Neural cell (in vitro differentiated cells): Measurements from ENCODE around the gene CHRNA9. TPM values are rescaled to one million over a fixed set of nuclear protein-coding genes. Genes with fewer than 3 reads are reported as not detected.

Experiments used
- H2AFZ ChIP-seq: fragments of 200-600, 300-800 bp; sonication (generic), shearing (Covaris generic); 2 replicates; pipeline ENCODE4 v1.6.0; 2014; ENCODE audit warnings: low read depth, mild to moderate bottlenecking, antibody characterized with exemption, low read length, moderate library complexity
- H3F3A ChIP-seq: fragments of 200-600 bp; shearing (Covaris generic); 2 replicates; pipeline ENCODE4 v1.6.1; 2016; ENCODE audit warnings: mild to moderate bottlenecking, moderate library complexity, mixed read lengths, antibody characterized with exemption, low read length; ENCODE audit not compliant: insufficient read depth, poor library complexity, severe bottlenecking
- H3K27ac ChIP-seq: fragments of 200-600, 300-800 bp; sonication (generic), shearing (Covaris generic); 2 replicates; pipeline ENCODE4 v1.5.1; 2014; ENCODE audit warnings: mild to moderate bottlenecking, low read length, moderate library complexity
- H3K27me3 ChIP-seq: fragments of 300-800, 200-600 bp; sonication (generic), shearing (Covaris generic); 2 replicates; pipeline ENCODE4 v1.6.0; 2014; ENCODE audit warnings: mild to moderate bottlenecking, low read depth, low read length, moderate library complexity; ENCODE audit not compliant: insufficient read depth
- H3K36me3 ChIP-seq: fragments of 300-800, 200-600 bp; sonication (generic), shearing (Covaris generic); 2 replicates; pipeline ENCODE4 v1.5.1; 2014; ENCODE audit warnings: mild to moderate bottlenecking, antibody characterized with exemption, low read length, moderate library complexity; ENCODE audit not compliant: insufficient read depth
- H3K4me2 ChIP-seq: fragments of 300-800, 200-600 bp; sonication (generic), shearing (Covaris generic); 2 replicates; pipeline ENCODE4 v1.6.0; 2014; ENCODE audit warnings: mild to moderate bottlenecking, low read length
- H3K4me3 ChIP-seq: fragments of 300-800, 200-600 bp; sonication (generic), shearing (Covaris generic); 2 replicates; pipeline ENCODE4 v1.5.1; 2014; ENCODE audit warnings: mild to moderate bottlenecking, low read length, moderate library complexity
- H3K79me2 ChIP-seq: fragments of 200-600 bp; shearing (Covaris generic); replicated peaks from 2 replicates; pipeline ENCODE4 v1.6.0; 2014; ENCODE audit warnings: mild to moderate bottlenecking, low read length, moderate library complexity; ENCODE audit not compliant: insufficient read depth
- H3K9ac ChIP-seq: fragments of 300-800, 200-600 bp; sonication (generic), shearing (Covaris generic); 2 replicates; pipeline ENCODE4 v1.6.1; 2016; ENCODE audit warnings: mild to moderate bottlenecking, low read length, mixed read lengths
- H3K9me2 ChIP-seq: fragments of 200-600 bp; shearing (Covaris generic); 2 replicates; pipeline ENCODE4 v1.6.1; 2016; ENCODE audit warnings: mild to moderate bottlenecking, low read length, mixed read lengths; ENCODE audit not compliant: insufficient read depth
- H3K9me3 ChIP-seq: fragments of 200-600, 300-800 bp; sonication (generic), shearing (Covaris generic); 2 replicates; pipeline ENCODE4 v1.6.1; 2016; ENCODE audit warnings: mild to moderate bottlenecking, mixed run types, low read length, moderate library complexity, mixed read lengths
- H4K20me1 ChIP-seq: fragments of 200-600 bp; shearing (Covaris generic); 2 replicates; pipeline ENCODE4 v1.6.1; 2016; ENCODE audit warnings: mild to moderate bottlenecking, mixed run types; ENCODE audit not compliant: insufficient read depth
- CTCF ChIP-seq: fragments of 450-650 bp; IDR thresholded peaks from 2 replicates; pipeline ENCODE4 v1.5.1; 2014; ENCODE audit warnings: antibody characterized with exemption, mild to moderate bottlenecking, moderate library complexity; ENCODE audit not compliant: poor library complexity, severe bottlenecking
- EP300 ChIP-seq: fragments of 450-650 bp; conservative IDR thresholded peaks from 2 replicates; pipeline ENCODE4 v1.6.1; 2014; ENCODE audit warnings: antibody characterized with exemption, mild to moderate bottlenecking, moderate library complexity; ENCODE audit not compliant: poor library complexity, severe bottlenecking
- EZH2 ChIP-seq: fragments of 200-600, 300-800 bp; shearing (Covaris generic), sonication (generic); IDR thresholded peaks from 2 replicates; pipeline ENCODE4 v1.6.1; 2014; ENCODE audit warnings: antibody characterized with exemption, low read length, borderline replicate concordance, mild to moderate bottlenecking; ENCODE audit not compliant: insufficient read depth, poor library complexity, severe bottlenecking
- MXI1 ChIP-seq: fragments of 450-650 bp; conservative IDR thresholded peaks from 2 replicates; pipeline ENCODE4 v1.6.1; 2014; ENCODE audit warnings: antibody characterized with exemption, mild to moderate bottlenecking; ENCODE audit not compliant: poor library complexity, severe bottlenecking
- POLR2AphosphoS5 ChIP-seq: IDR thresholded peaks from 2 replicates; pipeline ENCODE4 v1.6.1; 2012
- RAD21 ChIP-seq: fragments of 450-650 bp; conservative IDR thresholded peaks from 2 replicates; pipeline ENCODE4 v1.6.1; 2014; ENCODE audit warnings: antibody characterized with exemption, mild to moderate bottlenecking, moderate library complexity
- REST ChIP-seq: IDR thresholded peaks from 2 replicates; pipeline ENCODE4 v1.6.1; 2012; ENCODE audit warnings: borderline replicate concordance
- SMC3 ChIP-seq: fragments of 450-650 bp; conservative IDR thresholded peaks from 2 replicates; pipeline ENCODE4 v1.6.1; 2014; ENCODE audit warnings: antibody characterized with exemption, mild to moderate bottlenecking, moderate library complexity; ENCODE audit not compliant: poor library complexity
- TAF1 ChIP-seq: IDR thresholded peaks from 2 replicates; pipeline ENCODE4 v1.6.1; 2012; ENCODE audit warnings: low read depth
- polyA plus RNA-seq: library from polyadenylated mRNA; depleted of rRNA; stranded (reverse); fragments of >200 nt; gene quantifications from 2 replicates; pipeline ENCODE4 v1.2.3, GENCODE V29; 2014

CHRNA9 gene
- polyA plus RNA-seq, 1 donor from 2014 or later = 0.10 TPM

DNA sequence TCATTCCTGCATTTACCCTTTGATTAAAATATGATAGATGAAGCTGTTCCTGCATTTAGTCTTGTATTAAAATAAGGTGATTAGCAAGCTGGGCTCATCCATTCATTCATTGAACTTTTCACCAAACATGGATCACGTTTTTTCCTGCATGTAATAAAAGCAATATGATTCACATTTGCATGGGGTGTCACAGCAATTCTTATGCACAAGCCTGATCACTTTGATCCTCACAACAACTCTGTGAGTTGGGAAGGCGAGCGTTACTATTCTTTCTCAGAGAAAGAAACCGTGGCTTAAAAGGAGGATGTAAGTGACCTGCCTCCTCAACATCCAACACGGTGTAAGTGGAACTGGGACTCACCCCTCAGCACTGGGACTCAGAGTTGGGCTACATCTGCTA lies 20.0 kb downstream of the CHRNA9 start:
- Histone ChIP-seq H3K9ac (no peak overlapping the region), H3K4me2 (no peak overlapping the region), H3F3A (no peaks in the 10 kb centered on the region), H3K9me3 (no peaks in the 10 kb centered on the region), H3K27me3 (no peaks in the 10 kb centered on the region), H2AFZ (no peak overlapping the region), H3K36me3 (no peaks in the 10 kb centered on the region), H3K79me2 (no peaks in the 10 kb centered on the region), H3K4me3 (no peak overlapping the region), H3K27ac (no peak overlapping the region), H3K9me2 (no peaks in the 10 kb centered on the region), H4K20me1 (no peaks in the 10 kb centered on the region)
- TF ChIP-seq EP300 = no peak
- no peak for TF ChIP-seq MXI1
- no peak for TF ChIP-seq EZH2

DNA sequence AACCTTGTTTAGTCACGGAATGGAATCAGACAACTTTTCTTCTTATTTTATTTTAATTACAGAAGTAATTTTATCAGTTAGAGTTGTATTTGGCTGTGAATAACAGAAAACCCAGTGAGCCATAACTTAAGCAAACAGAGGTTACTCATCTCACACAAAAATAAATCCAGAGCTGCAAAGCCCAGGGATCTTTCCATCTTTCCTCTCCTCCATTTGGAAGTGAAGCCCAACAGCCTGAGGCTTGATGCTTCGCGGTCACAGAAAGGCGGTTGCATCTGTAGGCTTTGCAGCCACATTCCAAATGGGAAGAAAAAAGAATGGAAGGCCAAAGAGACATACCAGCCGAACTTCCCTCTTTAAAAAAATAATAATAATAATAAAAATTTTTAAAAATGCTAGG lies 22.6 kb downstream of the CHRNA9 start:
- H3K9ac ChIP-seq = no peak overlapping the region
- no peaks in the 10 kb centered on the region for H3K9me2 ChIP-seq
- H3K27me3 ChIP-seq = no peaks in the 10 kb centered on the region
- no peaks in the 10 kb centered on the region for H4K20me1 ChIP-seq
- no peaks in the 10 kb centered on the region for H3K79me2 ChIP-seq
- H3K36me3 ChIP-seq = no peaks in the 10 kb centered on the region
- no peak overlapping the region for H3K4me2 ChIP-seq
- TF ChIP-seq EP300 = no peak
- no peak for TF ChIP-seq SMC3
- no peak for TF ChIP-seq POLR2AphosphoS5
- TF ChIP-seq TAF1 = no peak
- no peak for TF ChIP-seq REST
- no peak for TF ChIP-seq CTCF
- no peak for TF ChIP-seq EZH2
- no peak for TF ChIP-seq MXI1
- no peak for TF ChIP-seq RAD21
- no peak overlapping the region for H3K27ac ChIP-seq
- no peak overlapping the region for H3K4me3 ChIP-seq
- H2AFZ ChIP-seq = no peak overlapping the region
- no peaks in the 10 kb centered on the region for H3K9me3 ChIP-seq
- no peaks in the 10 kb centered on the region for H3F3A ChIP-seq

- Histone ChIP-seq H3K9me2 (no peaks in the 10 kb centered on the region), H3K9ac (no peak overlapping the region), H3K4me2 (no peak overlapping the region), H2AFZ (no peak overlapping the region), H3K27me3 (no peaks in the 10 kb centered on the region), H3F3A (no peaks in the 10 kb centered on the region), H3K36me3 (no peaks in the 10 kb centered on the region), H3K9me3 (no peaks in the 10 kb centered on the region), H3K27ac (no peak overlapping the region), H3K79me2 (no peaks in the 10 kb centered on the region), H4K20me1 (no peaks in the 10 kb centered on the region), H3K4me3 (no peak overlapping the region)
- TF ChIP-seq TAF1 (no peak), RAD21 (no peak)
These were observed 26.2 kb downstream of the CHRNA9 start for GRCh38 chr4:40361338-40361737.
